AG04450 (cell line): ENCODE results near the gene AGT. TPM values are rescaled to one million over a fixed set of nuclear protein-coding genes. Genes with fewer than 3 reads are reported as not detected.
"Not testable (repeated sequence)": the region's sequence is repeated elsewhere in the genome, so short reads cannot be mapped to it uniquely, and the experiment has no call there.

Experiments
- CTCF ChIA-PET: fragments of 300-600, 350-600 bp; formaldehyde crosslinking; extraction: SDS; loops from one replicate; lab custom pipeline; 2022; ENCODE audit warnings: antibody characterized with exemption, inconsistent platforms; lab: Charles Lee
- POLR2A ChIA-PET: fragments of 350-600 bp; formaldehyde crosslinking; extraction: SDS; loops from one replicate; lab custom pipeline; 2021; ENCODE audit warnings: antibody characterized with exemption, inconsistent platforms; lab: Yijun Ruan, JAX
- DNase-seq: peaks from one replicate; pipeline ENCODE4 v3.0.0-alpha.2; 2011; ENCODE audit warnings: low read depth, low spot score
- H3K27ac ChIP-seq: one replicate; pipeline ENCODE4 v1.5.1; 2012; ENCODE audit warnings: low read depth, low read length, control low read depth
- H3K27me3 ChIP-seq: one replicate; pipeline ENCODE4 v1.6.0; 2012; ENCODE audit warnings: low read length; ENCODE audit not compliant: control insufficient read depth, insufficient read depth
- H3K4me3 ChIP-seq: 2 replicates; pipeline ENCODE4 v1.5.1; 2011; ENCODE audit warnings: mild to moderate bottlenecking, low read depth, low read length, control low read depth
- H3K9me3 ChIP-seq: 2 replicates; pipeline ENCODE4 v1.5.1; 2012; ENCODE audit warnings: low read length; ENCODE audit not compliant: control insufficient read depth, insufficient read depth
- CTCF ChIP-seq: IDR thresholded peaks from 2 replicates; pipeline ENCODE4 v1.5.1; 2011; ENCODE audit warnings: low read depth, low read length, control low read depth, inconsistent platforms
- polyA plus RNA-seq: library from polyadenylated mRNA; depleted of rRNA; stranded (reverse); fragments of >200 nt; gene quantifications from 2 replicates; pipeline ENCODE4 v1.2.3, GENCODE V29; 2011

Gene AGT
- polyA plus RNA-seq, 1 experiment = 6.2 TPM

GRCh38 chr1:230700132-230700531, 13.8 kb downstream of the AGT start:
- peaks cover 2% of the 10 kb centered on the region for H3K27me3 ChIP-seq
- CTCF ChIA-PET = no interaction called here
- POLR2A ChIA-PET = no interaction called here
- no peak for TF ChIP-seq CTCF
- no peaks in the 10 kb centered on the region for H3K9me3 ChIP-seq
- H3K27ac ChIP-seq = no peak overlapping the region
- H3K4me3 ChIP-seq = no peak overlapping the region
- no peak for DNase-seq

DNA sequence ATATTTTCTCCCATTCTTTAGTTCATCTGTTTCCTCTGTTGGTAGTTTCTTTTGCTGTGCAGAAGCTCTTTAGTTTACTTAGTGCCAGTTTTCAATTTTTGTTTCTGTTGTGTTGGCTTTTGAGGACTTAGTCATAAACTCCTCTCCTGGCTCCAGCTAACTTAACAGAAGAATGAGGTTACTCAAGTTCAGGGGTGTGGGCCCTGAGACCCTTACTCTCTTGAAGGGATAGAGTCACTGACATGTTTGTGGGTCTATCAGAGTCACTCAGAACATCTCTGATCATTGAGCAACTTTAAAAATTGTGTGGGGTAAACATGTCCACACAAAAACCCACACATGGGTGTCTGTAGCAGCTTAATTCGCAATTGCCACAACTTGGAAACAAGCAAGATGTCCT, 14.2 kb downstream of the AGT start:
- no peak overlapping the region for H3K27ac ChIP-seq
- no peak overlapping the region for H3K4me3 ChIP-seq
- H3K27me3 ChIP-seq = peaks cover 2% of the 10 kb centered on the region
- no peak for DNase-seq
- TF ChIP-seq CTCF = no peak
- CTCF ChIA-PET = no interaction called here
- no peaks in the 10 kb centered on the region for H3K9me3 ChIP-seq
- POLR2A ChIA-PET = no interaction called here

DNA sequence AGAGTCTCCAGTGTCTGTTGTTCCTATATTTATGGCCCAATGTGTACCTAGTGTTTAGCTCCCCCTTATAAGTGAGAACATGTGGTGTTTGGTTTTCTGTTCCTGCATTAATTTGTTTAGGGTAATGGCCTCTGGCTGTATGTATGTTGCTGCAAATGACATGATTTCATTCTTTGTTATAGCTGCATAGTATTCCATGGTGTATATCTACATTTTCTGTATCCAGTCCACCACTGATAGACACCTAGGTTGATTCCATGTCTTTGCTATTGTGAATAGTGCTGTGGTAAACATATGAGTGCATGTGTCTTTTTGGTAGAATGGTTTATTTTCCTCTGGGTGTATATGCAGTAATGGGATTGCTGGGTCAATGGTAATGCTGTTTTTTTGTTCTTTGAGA, 15.0 kb downstream of the AGT start:
- POLR2A ChIA-PET = not testable (repeated sequence)

GRCh38 chr1:230698130-230698529, 15.8 kb downstream of the AGT start:
- DNase-seq = no peak
- H3K27me3 ChIP-seq = no peaks in the 10 kb centered on the region
- TF ChIP-seq CTCF = no peak
- H3K9me3 ChIP-seq = no peaks in the 10 kb centered on the region
- H3K4me3 ChIP-seq = no peak overlapping the region
- POLR2A ChIA-PET = no interaction called here
- no peak overlapping the region for H3K27ac ChIP-seq
- CTCF ChIA-PET = no interaction called here

More for the DNA sequence above, 15.0 kb downstream of the AGT start:
- H3K4me3 ChIP-seq, H3K27me3 ChIP-seq, DNase-seq, CTCF ChIA-PET, H3K27ac ChIP-seq, H3K9me3 ChIP-seq: not testable (repeated sequence)

GRCh38 chr1:230696722-230697437, 17.0 kb downstream of the AGT start:
- no peak for TF ChIP-seq CTCF
- Histone ChIP-seq H3K4me3 (no peak overlapping the region), H3K27ac (no peak overlapping the region), H3K9me3 (no peaks in the 10 kb centered on the region), H3K27me3 (no peaks in the 10 kb centered on the region)
- ChIA-PET POLR2A (no interaction called here), CTCF (interaction anchor here (1.2 kb wide), 1 partner anchor 76 kb away, joined by 6 read pairs; no protein-coding TSS in a partner anchor)
- no peak for DNase-seq
